Right forelimb (tissue), 1 donor: Measurements from ENCODE around the gene ATG16L1.

Experiments used
- DNase-seq: peaks from one replicate; pipeline ENCODE4 v3.0.0-alpha.2; 2018

Gene ATG16L1

DNA sequence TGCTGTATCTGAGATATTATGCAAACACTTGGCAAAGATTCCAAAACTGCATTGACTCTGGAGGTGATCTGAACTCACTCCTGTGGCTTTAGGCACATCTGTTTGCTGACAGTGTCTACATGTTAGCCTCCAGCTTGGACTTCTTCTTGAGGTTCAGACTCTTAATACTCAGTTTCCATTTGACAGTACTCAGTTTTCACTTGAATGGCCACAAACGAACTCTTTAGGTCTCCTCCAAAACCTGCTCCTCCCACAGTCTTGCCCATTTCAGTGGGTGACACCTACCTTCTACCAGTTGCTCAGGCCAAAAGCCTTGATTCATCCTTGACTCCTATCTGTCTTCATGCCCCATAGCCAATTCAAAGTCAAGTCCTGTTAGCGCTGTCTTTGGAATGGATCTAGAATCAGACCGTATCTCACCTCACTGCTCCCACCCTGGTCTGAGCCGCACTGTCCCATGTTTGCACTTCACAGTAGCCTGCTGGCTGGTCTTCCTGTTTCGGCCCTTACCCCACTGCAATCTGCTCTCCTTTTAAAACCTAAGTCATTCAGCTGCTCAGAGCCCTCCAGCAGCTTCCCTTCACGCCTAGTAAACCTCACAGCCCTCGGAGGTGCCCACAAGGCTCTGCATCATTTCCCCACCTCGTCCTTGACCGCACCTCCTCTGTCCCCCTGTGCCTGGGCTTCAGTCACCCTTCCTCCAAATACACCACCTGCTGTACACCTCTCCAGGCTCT is 10.5 kb downstream of the ATG16L1 start:
- DNase-seq, result no peak

DNA sequence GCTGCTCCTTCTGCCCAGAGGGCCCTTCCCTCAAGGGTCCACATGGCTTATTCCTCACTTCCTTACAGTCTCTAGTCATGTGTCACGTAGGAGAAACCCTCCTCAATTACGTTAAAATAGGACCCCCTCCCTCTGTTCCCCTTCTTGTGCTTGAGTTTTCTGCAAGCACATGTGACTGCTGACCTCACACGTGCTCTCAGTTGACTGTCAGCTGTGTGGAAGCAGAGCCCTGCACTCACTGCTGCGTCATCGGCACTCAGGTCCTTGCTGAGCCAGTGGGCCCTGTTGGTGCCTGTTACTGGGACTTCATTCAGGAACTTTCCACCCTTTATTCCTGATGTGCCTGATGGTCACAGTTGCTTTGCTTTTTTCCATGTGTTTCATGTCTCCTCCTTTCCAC is 11.1 kb downstream of the ATG16L1 start:
- DNase-seq, result no peak

DNA sequence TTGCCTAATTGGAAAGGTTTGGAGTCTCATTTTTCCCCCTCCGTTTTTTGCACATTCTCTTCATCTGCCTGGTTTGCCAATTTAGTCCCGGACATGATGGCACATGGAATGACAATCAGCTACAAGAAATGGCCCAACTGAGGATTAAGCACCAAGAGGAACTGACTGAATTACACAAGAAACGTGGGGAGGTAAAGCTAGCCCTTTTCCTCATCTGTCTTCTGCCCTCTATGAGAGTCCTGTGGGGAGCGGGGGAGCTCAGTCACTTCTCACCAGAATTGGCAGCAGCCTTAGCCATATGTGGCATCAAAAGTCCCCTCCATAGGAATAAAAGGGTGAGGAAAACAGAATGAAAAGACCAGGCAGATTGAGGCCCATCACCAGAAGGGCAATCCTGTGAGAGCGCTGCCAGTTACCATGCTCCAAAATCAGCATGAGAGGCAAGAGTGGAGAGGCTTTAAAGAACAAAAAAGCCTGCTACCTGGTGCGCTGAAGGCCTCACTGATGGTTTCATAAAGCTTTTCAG is 11.6 kb downstream of the ATG16L1 start:
- no peak for DNase-seq

DNA sequence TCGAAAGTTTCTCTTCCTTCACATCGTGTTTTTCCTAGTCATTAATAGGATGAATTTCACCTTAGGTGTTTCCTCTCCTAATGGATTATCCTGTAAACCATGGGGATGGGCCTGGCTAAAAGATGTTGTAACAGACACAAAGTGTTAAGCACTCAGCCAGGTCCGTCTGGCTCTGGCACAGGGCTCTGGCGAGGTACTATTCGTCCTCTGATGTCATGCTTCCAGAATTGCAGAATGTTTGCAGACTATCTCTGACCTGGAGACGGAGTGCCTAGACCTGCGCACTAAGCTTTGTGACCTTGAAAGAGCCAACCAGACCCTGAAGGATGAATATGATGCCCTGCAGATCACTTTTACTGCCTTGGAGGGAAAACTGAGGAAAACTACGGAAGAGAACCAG is 13.2 kb downstream of the ATG16L1 start:
- DNase-seq, result no peak

DNA sequence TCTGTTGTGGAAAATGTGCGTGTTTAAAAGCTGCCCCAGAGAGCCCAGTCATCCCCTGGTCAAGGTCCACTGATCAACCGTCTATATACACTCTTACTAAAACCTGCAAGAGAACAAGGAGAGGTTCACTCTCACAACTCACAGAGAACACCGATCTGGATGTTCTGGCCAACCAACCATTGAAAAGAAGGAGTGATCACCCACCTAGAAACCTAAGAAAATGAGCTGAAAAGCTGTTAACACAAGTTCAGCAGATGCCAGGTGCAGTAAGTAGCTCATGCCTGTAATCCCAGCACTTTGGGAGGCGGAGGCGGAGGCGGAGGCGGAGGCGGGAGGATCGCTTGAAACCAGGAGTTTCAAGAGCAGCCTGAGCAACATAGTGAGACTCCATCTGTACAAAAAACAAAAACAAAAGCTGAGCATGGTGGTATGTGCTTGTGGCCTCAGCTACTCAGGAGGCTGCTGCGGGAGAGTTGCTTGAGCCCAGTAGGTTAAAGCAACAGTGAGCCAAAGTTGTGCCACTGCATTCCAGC is 14.5 kb downstream of the ATG16L1 start:
- DNase-seq, result no peak

DNA sequence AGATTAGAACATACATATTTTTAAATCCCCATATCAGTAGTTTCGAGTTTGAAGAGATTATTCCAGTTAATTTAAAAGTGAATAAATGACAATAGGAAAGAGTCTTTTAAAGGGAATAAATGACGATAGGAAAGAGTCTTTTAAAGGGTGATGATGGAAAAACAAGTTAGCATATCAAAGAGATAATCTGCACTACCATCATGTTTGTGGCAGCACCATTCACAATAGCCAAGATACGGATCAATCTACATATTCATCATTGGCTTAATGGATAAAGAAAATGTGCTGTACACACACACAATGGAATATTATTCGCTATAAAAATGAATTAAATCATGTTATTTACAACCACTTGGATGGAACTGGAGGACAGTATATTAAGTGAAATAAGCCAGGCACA is 15.0 kb downstream of the ATG16L1 start:
- no peak for DNase-seq

DNA sequence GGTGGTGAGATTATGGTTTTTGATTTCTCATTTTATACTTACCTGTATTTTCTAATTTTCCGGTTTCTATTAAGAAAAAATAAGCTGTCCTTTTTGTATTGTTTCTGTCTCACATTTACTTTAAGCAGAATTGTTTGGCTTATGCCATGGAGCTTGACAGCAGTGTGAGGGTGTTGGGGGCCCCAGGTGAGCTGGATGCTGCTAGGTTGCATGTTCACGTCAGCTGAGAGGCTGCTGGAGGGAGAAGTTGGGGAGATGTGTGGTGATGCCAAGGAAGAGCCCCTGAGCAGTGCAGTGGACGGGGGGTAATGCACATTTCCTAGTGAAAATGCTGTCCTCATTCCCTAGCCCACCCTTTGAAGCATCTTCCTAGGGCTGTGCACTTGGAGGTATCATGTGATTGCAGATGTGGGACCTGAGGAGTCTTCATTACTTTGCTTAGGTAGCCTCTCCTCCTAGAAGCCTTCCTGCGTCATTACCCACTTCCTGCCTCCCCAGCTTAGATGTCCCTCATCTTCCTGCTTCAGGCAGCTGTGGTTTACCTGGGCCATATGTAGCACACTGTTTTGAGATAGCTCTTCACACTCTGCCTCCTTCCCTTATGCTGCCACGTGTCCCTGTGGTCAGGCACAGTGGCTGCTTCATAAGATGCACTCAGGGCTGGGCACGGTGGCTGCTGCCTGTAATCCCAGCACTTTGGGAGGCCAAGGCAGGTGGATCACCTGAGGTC is 16.2 kb downstream of the ATG16L1 start:
- no peak for DNase-seq

DNA sequence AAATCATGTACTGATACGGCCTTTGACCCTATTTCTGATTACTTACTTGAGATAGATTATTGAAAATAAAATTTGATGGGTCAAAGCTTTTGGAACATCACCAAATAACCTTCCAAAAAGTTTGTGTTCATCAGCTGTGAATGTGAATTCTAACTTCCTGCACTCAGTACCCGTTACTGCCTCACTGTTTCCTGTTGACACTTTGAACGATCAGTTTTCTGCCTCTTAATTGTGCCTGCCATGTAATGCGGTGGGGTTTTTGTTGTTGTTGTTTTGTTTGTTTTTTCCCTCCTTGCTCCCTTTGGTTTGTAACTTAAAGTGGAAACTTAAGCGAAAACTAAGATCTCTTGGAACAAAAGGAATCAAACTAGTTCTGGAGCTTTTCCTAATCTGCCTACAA is 18.9 kb downstream of the ATG16L1 start:
- no peak for DNase-seq

DNA sequence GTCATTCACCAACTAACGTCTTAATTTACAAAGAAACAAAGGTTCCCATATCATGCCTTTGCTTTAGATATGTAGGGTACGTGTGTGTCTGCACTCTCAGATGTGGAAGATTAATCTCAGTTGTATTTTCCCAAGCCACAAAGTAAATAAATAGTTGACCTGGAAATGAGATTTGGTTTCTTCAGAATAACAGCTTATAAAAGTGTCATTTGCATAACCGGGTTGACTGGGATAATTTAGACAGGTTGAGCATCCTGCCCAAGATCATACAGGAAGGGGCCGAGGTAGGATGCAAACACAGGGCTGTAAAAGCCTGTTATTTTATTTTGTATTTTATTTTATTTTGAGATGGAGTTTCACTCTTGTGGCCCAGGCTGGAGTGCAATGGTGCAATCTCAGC is 19.5 kb downstream of the ATG16L1 start:
- no peak for DNase-seq

DNA sequence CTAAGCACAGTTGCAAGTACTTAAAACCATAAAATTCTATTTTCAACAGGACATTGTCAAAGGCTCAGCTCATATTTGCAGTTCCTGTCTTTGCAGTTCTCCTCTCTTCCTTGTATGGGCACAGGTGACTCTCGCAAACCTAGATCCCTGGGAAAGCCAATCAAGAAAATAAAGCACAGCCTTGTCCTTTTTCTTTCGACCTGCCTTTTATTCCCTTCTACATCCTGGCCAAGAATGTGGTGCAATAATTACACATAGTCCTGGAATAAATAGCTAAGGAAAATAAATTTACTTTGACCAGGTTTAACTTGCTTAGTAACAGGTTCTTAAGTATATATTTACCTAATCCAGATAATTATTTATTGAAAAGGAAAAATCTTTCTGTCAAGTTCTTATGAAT is 20.2 kb downstream of the ATG16L1 start:
- no peak for DNase-seq

DNA sequence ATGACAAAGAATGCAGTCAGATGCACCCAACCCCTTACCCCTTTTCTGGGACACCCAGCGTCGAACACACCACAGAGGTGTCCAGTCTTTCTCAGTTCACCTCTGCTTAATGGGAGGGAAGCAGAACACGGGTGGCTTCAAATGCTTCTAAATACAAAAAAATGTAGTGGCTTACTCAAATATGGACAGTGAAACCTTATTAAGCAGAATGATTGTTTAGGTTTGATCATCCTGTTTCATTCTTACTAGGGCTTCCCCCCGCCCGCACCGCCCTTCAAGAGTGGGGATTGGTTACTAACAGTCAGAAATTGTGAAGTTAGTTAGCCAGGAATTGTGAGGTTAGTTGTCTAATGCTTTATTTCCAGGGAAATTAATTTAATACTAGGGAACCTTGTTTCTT is 21.6 kb downstream of the ATG16L1 start:
- DNase-seq, result no peak

DNA sequence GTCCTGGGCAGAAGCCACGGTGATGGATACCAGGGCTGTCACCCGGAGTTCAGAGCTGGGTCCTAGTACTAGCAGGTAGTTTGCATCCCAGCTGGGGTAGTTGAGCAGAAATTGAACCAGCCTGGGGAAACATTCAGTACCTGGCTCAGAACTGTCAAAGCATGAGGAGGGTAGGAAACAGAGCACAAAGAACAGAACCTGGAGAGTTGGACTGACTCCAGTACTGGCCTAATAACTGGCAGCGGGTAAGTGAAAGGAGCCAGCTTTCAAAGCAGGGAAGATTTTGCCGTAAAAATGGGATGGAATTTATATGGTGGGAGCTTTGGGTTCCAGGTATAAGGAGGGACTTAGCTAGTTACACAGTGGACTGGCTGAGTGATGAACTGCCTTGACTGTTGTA is 23.8 kb downstream of the ATG16L1 start:
- DNase-seq, result no peak

DNA sequence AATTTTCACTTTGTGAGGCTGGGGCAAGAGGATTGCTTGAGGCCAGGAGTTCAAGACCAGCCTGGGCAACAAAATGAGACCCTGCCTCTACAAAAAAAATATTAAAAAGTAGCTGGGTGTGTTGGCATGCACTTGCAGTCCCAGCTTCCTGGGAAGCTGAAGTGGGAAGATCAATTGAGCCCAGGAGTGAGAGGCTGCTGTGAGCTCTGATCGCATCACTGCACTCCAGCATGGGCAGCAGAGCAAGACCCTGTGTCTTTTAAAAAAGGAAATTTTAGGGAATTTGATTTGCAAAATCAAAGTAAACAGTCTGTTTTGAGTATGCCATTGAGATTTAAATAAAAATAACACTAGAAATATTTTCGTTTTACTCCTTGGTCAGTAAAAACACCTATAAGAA is 27.4 kb downstream of the ATG16L1 start:
- no peak for DNase-seq

DNA sequence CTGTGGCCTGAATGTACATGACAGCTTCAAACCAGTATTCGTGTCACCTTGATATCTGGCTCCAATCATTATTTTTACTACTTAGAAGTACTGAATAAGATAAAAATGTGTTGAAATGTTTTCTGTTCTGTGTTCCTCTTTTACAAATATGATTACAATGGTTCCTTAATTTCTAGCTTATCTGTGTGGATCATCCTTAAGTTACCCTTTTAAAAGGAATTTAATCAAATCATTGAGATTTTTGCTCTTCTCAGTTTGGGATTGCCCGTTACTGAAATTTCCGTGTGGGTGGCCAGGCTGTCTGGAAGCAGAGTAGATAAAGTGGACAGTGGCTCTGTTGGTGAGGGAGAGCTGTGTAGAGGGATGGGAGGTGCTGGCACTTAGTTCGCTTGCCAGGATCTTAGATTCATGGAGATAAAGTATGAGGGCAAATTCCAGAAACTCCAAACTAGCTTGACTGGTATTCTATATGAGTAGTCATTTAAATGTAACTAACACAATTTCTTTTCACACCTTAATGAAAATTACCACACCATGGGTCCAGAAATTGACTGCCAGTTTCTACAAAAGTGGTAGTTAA is 28.7 kb downstream of the ATG16L1 start:
- no peak for DNase-seq

DNA sequence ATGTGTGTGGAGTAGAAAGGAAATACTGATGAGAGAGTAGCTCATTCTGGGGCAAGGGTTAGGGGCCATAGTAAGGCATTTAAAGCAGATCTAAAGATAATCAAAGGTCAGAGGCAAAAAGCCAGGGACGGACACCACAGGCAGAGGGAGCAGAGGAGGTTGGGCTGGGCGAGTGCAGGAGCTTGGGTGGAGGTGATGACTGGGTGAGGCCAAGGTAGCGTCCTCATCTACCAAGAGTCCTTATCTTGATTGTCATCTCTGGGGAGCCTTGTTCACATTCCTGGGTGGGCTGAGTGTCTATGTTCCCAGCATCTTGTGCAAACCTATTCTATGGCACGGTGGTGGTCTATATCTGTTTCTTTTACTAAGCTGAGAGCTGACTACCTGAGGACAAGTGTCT is 30.1 kb downstream of the ATG16L1 start:
- DNase-seq, result no peak

DNA sequence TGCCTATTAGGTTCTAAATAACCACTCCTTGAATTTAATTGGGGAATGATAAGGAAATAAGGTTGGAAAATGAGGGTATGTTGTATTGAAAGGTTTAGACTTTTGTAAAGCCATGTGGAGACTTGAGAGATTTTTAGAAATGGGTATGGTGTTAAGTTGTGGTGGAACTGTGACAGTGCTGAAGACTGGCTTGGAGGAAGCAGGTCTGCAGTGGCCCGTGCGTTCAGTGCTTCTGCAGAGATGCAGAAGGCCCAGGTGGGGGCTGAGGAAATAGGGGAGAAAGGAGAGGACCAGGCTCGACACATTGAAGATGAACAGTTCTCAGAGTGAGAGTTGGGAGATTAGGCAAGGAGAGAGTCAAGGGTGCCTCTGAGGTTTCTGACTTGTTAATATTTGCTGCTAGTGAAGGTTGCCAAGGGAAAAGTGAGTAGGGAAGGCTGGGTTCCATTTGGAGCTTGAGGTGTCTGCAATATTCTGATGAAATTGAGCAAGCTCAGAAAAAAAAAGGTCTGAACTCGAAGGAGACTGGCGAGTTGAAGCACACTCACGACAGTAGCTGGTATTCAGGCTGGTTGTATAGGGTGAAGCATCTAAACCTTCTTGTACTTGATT is 30.6 kb downstream of the ATG16L1 start:
- no peak for DNase-seq

DNA sequence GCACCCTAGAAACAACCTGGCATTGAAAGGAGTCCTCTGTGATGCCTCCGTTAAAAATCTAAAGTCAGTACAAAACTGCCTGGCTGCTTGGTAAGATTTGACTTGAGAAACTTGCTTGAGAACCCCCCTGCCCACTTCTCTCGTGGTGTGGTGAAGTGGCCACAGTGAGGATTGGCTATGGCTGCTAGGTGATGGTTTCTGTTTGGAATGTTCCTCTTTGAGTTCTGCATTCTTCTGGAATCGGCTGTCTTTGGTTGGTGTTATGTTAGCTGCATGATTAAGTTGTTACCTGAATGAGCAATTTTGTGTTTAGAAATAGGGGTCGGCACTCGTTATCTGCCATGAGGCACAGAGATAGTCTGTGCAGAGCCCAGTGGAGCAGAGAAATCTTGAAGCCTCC is 34.4 kb downstream of the ATG16L1 start:
- DNase-seq, result no peak

DNA sequence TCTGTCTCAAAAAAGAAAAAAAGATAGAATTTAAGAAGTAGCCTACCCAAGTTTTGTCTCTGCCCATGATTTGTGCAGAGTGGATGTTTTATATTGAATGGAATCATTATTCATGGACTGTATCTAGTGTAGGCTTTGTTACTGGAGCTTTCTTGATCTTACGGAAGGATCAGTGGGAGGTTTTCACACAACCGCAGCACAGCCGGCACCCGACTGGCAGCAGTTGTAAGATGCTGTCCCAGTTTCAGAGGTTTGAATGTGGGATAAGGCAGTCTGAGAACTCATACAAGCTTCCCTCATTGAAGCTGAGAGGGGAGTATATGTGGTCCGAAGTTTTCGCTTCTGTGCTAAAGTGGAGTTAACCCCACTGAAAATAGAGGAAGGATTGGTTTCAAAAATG is 36.4 kb downstream of the ATG16L1 start:
- DNase-seq, result no peak

DNA sequence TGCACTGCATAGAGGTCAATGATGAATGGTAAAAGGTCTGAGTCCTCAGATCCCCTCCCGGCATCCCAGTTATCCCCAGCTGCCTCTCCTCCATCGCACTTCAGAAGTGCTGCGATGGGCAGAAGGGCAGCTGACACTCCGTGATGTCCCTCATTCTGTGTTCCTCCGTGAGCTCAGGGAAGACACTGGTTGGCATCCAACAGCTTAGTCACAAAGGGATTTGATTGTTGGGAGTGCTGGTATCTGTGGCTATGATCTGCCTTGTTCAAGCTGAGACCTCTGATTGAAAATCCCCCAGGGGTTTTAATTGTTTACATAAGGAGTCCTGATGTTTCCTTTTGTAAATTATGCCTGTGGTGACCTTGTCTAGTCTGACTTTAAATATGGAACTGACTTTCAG is 37.2 kb downstream of the ATG16L1 start:
- DNase-seq, result no peak

DNA sequence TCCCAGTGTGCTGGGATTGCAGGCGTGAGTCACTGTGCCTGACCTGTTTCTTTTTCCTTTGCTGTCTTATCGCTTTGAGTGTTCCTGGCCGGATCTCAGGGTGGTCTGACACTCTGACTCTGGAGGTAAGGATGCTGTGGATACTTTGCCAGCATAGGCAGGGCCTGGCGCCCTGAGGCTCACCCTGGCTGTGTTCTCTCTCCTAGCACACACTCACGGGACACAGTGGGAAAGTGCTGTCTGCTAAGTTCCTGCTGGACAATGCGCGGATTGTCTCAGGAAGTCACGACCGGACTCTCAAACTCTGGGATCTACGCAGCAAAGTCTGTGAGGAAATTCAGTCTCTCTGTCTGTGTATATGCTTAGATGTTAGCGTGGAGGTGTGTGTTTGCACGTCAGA is 38.2 kb downstream of the ATG16L1 start:
- no peak for DNase-seq

DNA sequence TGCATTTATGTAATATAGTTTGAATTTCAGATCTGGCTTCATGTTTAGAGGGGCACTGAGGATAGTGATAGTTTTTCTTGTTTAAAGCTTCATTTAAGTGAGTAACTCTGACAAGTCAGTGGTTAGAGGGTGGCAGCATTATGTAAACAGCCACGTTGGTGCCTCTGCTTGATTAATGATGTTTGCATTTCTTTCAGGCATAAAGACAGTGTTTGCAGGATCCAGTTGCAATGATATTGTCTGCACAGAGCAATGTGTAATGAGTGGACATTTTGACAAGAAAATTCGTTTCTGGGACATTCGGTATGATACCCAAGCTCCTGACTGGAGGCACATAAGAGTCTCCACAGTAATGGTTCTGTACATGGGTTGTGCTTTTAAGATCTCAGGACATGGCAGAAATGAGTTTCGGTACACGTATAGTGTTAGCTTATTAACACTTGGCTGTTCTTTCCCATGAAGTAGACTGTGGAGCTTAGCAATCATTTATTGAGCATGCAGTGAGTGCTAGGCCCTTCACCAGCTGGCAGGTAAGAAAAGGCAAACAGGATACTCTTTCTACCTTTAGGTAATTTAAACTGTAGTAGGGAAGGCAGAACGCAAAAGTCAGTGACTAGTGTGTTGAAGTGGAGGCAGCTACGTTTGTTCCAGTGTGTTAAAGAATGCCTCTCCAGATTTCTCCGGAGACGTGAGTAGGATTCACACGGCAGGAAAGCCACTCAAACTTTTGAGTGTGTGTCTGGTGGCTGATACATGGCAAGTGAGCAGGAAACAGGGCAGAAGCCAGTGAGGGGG is 38.8 kb downstream of the ATG16L1 start:
- DNase-seq, result no peak

DNA sequence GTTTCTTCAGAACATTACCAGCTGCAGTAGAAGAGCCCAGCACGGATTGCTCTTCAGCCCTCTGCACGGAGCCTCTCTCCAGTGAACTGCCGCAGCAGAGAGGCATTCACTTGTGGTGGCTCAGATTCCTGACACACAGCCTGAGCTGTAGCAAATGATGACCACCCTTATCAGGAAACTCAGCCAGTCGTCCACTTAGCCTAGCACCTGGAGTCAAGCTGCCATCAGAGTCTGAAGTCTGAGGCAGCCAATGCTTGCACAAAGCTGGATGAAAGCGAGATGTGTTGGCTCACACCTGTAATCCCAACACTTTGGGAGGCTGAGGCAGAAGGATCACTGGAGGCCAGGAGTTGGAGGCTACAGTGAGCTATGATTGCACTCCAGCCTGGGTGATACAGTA is 44.4 kb downstream of the ATG16L1 start:
- DNase-seq, result no peak

DNA sequence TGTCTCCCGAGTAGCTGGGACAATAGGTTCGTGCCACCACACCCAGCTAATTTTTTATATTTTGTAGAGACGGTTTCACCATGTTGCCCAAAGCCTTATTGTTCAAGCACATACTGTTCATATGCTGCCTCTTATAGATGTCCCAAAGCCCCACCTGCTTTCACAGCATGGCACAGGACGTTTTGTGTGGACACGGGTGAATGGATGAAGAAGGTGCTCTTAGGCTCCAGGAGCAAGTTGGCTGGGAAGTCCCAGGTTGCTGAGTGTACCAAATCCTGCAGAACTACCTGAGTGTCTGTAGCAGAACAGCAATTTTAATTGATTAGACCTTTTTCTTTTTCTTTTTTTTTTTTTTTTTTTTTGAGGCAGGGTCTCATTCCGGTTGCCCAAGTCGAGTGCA is 45.6 kb downstream of the ATG16L1 start:
- no peak for DNase-seq
